ENCODE measurements around the gene RIC8A.

- no peak for TF ChIP-seq POLR2AphosphoS5 (IDR thresholded peaks at IDR 0.05)
- no peak for TF ChIP-seq POLR2A (IDR thresholded peaks at IDR 0.05)
- TF ChIP-seq CTCF (IDR thresholded peaks at IDR 0.05) = no peak
- no peak for TF ChIP-seq EP300 (IDR thresholded peaks at IDR 0.05)
Observed at GRCh38 chr11:241634-242033, 34.1 kb downstream of the RIC8A start.

All from sigmoid colon (tissue), 4 donors.